GM19324 (cell line): Measurements from ENCODE around the gene C1QL4.

Experiments
- ATAC-seq: cut with Tn5 transposase; IDR thresholded peaks from one replicate; pipeline ENCODE4 v1.9.1; 2021; ENCODE audit warnings: mild to moderate bottlenecking, moderate library complexity; ENCODE audit not compliant: unreplicated experiment, low FRiP score

Gene C1QL4

DNA sequence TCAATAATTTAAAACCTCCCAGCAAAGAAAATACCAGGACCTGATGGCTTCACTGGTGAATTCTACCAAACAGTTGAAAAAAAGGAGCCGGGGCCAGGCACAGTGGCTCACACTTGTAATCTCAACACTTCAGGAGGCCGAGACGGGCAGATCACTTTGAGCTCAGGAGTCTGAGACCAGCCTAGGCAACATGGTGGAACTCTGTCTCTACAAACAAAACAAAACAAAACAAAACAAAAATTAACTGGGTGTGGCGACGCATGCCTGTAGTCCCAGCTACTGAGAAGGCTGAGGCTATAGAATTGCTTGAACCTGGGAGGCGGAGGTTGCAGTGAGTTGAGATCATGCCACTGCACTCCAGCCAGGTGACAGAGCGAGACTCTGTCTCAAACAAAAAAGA, 27.6 kb downstream of the C1QL4 start:
- no peak for ATAC-seq

DNA sequence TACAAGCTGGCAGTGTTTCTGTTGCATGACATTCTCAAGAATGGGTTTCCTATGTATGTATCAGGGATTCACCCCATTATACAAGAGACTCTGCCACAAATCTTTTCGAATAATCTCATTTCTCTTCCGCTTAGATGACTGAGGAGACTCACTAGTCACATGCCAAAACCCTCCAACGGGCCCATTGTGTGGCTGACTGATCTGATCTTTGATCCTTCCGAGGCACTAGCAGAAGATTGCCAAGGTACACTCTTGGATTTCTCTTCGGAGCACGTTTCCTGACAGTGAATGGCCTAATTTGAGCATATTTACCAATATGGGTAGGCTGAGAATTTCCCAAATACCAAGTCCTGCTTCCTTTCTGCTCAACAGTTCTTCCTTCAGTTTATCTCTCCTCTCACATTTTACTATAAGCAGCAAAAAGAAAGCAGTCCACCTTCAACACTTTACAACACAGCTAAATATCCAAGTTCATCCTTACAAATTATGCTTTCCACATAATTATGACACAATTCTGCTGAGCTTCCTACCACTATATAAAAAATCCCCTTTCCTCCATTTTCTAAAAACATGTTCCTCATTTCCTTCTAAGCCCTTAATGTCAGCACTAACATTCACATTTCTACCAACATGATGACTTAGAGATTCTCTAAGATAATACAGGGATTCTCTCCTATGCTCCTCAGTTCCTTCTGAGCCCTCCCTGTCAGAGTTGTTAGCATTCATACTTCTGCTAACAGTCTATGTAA, 31.1 kb downstream of the C1QL4 start:
- no peak for ATAC-seq

DNA sequence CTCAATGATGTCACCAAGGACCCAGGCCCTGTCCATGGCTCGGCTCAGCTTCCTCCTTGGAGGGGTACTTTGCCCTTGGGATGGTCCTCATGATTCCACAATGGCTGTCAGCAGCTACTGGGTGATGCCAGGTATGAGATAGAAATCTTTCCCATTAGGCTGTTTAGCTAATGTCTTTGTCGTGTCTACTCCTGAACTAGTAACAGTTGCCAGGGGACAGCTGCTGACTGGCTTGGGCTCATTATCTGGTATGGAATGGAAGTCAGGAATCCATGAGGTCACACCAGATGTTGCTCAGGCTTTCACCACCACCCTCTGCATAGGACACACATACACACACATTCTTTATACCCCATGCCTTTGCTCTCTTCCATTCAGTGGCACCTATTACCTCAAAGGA, 32.8 kb downstream of the C1QL4 start:
- no peak for ATAC-seq

DNA sequence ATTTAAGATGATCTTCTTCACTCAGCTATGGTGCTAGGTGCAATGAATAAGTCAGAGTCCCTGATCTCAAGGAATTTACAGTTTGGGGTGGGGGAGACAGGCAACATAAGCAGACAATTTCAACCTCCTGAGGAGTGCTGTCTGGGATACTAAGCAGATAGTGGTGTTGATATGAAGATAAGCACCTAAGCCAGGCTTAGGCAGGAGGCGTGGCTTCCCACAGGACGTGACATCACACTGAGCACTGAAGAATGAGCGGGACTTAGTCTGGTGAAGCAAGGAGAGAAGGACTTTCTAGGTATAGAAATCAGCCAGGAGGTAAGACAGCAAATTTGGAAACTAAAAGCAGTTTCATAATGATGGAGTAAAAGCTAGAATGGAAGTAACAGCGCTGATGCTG, 35.2 kb downstream of the C1QL4 start:
- ATAC-seq: no peak

- ATAC-seq: no peak
Observed at GRCh38 chr12:49298160-49298559, 38.8 kb downstream of the C1QL4 start.

GRCh38 chr12:49297695-49298060, 39.3 kb downstream of the C1QL4 start:
- ATAC-seq: no peak

DNA sequence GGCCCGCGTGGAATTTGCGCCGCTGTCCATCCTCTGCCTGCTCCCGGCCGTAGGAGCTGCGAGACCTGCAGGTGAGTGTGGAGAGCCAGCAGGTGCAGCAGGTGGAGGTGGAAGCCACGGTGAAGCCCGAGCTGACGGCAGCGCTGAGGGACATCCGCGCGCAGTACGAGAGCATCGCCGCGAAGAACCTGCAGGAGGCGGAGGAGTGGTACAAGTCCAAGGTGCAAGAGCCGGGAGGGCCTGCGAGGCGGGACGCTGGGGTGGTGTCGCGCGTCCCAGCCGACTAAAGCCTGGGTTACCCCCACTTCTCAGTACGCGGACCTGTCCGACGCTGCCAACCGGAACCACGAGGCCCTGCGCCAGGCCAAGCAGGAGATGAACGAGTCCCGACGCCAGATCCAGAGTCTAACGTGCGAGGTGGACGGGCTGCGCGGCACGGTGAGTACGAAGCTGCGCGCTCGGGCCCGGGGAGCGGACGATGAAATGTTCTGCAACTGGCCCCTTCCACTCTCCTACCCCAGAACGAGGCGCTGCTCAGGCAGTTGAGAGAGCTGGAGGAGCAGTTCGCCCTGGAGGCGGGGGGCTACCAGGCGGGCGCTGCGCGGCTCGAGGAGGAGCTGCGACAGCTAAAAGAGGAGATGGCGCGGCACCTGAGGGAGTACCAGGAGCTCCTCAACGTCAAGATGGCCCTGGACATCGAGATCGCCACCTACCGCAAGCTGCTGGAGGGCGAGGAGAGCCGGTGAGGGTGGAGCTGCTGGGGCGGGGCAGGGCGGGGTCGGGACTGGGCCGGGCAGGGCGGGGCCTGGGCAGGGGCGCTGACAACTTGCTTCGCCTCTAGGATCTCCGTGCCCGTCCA, 39.9 kb downstream of the C1QL4 start:
- ATAC-seq: no peak

GRCh38 chr12:49296034-49296835, 40.8 kb downstream of the C1QL4 start:
- ATAC-seq: no peak

DNA sequence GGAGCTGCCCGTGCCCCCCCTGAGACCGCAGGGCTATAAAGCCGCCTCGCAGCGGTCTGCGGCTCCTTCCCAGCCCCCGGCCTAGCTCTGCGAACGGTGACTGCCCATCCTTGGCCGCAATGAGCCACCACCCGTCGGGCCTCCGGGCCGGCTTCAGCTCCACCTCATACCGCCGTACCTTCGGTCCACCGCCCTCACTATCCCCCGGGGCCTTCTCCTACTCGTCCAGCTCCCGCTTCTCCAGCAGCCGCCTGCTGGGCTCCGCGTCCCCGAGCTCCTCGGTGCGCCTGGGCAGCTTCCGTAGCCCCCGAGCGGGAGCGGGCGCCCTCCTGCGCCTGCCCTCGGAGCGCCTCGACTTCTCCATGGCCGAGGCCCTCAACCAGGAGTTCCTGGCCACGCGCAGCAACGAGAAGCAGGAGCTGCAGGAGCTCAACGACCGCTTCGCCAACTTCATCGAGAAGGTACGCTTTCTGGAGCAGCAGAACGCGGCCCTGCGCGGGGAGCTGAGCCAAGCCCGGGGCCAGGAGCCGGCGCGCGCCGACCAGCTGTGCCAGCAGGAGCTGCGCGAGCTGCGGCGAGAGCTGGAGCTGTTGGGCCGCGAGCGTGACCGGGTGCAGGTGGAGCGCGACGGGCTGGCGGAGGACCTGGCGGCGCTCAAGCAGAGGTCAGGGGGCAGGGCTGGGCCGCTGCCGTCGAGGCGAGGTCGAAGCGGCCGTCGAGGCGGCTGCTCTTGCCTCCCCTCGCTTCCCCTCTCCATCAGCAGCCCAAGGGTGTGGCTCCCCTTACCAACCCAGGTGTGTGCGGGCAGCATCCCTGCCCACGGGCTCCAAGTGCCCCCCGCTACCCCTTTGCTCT, 41.7 kb downstream of the C1QL4 start, which contains the start of gene PRPH:
Gene PRPH, plus strand, starts transcription at position 66 of the 855 bp plus-strand sequence. Its CDS starts 54 bp downstream, at position 120.
- ATAC-seq: no peak

DNA sequence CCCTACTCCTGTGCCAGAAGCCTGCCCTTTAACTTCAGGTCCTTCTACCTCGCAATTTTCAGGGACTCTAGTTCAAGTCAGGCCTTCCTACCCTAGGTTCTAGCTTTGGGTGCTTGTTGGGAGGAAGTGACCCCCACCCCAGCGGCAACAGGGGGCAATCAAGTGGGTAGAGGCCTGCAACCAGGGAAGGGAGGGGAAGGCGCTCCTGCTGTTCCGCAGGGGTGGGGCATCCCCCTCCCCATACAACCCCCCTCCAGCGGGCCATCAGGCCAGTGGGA, 42.2 kb downstream of the C1QL4 start:
- no peak for ATAC-seq

DNA sequence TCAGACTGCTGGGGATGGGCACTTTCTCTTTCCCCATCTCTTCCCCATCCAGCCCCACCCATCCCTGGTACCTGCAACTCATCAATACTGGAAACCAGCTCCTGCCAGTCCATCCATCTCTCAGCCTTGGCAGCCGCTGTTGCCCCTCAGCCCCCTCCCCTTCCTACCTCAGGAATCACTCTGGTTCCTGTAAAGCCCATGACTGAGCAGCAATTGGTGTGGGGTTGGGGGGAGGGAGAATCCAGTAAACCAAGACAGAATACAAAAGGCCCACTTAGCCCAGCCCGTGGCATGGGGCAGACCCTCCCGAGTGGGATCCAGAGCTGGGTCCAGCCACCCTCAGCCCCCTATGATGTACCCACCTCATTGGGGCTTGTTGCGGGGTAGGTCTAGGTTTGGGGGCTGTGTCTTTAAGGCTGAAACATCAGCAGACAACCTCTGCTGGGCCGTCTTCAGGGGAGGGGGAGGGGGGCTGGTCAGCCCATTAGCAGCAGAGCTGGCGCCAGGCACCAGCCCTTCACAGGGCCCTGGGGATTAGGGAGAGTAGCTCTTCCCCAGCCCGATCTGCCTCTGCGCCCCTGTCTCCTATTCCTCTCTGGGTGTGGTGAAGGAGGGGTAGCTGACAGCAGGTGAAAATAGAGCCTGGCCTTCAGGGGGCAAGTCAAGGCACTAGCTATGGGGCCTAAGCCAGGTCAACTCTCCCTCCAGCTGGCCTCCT, 42.7 kb downstream of the C1QL4 start:
- no peak for ATAC-seq

- no peak for ATAC-seq
Observed at GRCh38 chr12:49293056-49293956, 43.7 kb downstream of the C1QL4 start.

DNA sequence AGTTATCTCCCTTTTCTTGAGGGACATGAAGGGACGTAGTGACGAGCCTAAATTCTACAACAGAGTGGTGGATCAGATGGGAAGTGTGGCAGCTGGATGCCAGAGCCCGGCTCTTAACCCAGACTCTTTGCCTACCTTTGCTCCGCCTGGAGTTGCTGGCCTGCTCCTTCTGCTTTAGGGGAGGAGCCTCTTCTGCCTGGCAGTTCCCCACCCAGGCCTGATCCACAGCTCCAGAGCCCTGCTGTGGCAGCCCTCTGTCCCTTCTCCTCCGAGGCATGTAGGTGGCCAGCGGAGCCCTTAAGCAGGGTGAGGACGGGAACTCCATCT, 44.3 kb downstream of the C1QL4 start:
- ATAC-seq: no peak

- no peak for ATAC-seq
Observed at GRCh38 chr12:49288922-49289555, 47.9 kb downstream of the C1QL4 start.

- no peak for ATAC-seq
Observed at GRCh38 chr12:49288412-49288853, 48.6 kb downstream of the C1QL4 start.

DNA sequence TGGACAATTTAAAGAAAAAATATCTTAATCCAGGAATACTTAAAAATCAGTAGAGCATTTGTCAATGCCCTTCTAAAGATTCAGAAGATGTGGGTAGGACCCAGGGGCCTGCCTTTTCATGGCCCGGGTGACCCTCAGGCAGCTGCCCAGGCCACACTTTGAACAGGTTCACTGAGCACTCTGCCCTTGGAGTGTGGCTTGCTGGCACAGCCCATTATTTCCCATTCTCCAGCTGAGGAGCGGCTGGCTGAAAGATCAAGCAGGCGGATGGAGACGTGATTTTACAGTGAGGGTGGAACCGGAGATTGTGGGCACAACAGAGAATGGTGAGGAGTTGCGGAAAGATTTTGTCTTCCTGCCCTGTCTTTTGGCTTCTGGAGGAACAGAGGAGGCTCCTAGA, 49.1 kb downstream of the C1QL4 start:
- no peak for ATAC-seq

- no peak for ATAC-seq
Observed at GRCh38 chr12:49284672-49285071, 52.3 kb downstream of the C1QL4 start.
